ENCODE data around the gene ELAC1.

The ELAC1 gene

DNA sequence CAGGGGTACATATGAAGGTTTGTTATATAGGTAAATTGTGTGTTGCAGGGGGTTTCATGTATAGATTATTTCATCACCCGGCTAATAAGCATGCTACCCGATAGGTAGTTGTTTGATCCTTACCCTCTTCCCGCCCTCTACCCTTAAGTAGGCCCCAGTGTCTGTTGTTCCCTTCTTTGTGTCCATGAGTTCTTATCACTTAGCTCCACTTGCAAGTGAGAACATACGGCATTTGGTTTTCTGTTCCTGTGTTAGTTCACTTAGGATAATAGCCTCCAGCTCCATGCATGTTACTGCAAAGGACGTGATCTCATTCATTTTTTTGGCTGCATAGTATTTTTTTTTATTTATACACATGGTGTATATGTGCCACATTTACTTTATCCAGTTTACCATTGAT lies 34.2 kb upstream of the ELAC1 start:
- peaks cover 31% of the 10 kb centered on the region for H3K36me3 Mint-ChIP-seq (ENCODE audit: low read depth)
- TF ChIP-seq, protein P1, sequence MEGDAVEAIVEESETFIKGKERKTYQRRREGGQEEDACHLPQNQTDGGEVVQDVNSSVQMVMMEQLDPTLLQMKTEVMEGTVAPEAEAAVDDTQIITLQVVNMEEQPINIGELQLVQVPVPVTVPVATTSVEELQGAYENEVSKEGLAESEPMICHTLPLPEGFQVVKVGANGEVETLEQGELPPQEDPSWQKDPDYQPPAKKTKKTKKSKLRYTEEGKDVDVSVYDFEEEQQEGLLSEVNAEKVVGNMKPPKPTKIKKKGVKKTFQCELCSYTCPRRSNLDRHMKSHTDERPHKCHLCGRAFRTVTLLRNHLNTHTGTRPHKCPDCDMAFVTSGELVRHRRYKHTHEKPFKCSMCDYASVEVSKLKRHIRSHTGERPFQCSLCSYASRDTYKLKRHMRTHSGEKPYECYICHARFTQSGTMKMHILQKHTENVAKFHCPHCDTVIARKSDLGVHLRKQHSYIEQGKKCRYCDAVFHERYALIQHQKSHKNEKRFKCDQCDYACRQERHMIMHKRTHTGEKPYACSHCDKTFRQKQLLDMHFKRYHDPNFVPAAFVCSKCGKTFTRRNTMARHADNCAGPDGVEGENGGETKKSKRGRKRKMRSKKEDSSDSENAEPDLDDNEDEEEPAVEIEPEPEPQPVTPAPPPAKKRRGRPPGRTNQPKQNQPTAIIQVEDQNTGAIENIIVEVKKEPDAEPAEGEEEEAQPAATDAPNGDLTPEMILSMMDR (IDR thresholded peaks at IDR 0.05; ENCODE audit: unreplicated experiment in 3 of 3) = no peak
- H3K4me1 Mint-ChIP-seq = no peaks in the 10 kb centered on the region
- H3K27ac Mint-ChIP-seq = no peak overlapping the region
- no peaks in the 10 kb centered on the region for H3K9me3 Mint-ChIP-seq
- no peaks in the 10 kb centered on the region for H3K27me3 Mint-ChIP-seq (ENCODE audit: low read depth)
- no peak overlapping the region for H3K4me3 Mint-ChIP-seq

DNA sequence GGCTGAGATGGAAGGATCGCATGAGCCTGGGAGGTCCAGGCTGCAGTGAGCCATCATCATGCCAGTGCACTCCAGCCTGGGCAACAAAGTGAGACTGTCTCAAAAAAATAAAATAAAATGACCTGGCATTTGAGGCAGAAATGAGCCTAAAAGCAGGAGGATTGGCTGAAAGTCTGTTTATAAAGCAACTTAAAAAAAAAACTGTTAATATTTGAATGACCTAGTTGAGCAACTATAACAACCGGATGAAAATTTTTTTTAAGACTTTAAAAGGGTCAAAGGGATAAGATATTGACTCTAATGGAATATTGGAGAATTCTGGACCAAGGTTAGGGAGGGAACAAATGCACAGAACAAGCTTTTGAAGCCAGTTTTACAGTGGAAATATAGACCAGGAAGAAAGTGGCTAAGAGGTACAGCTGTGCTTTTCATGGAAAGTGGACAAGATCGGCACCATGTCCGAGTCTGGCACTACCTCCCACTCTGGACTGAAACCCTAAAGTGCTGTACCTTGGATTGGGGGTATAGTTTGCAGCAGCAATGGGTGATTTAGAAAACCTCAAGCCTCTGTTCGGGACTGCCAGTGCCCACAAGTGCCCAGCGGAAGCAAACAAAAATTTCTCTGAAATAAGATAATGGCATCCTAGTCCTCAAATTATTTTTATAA lies 33.2 kb upstream of the ELAC1 start:
- H3K9me3 Mint-ChIP-seq = no peaks in the 10 kb centered on the region
- no peak overlapping the region for H3K4me3 Mint-ChIP-seq
- no peaks in the 10 kb centered on the region for H3K27me3 Mint-ChIP-seq (ENCODE audit: low read depth)
- peaks cover 23% of the 10 kb centered on the region for H3K36me3 Mint-ChIP-seq (ENCODE audit: low read depth)
- TF ChIP-seq, protein P1 (IDR thresholded peaks at IDR 0.05; ENCODE audit: unreplicated experiment in 3 of 3) = no peak
- no peaks in the 10 kb centered on the region for H3K4me1 Mint-ChIP-seq
- no peak overlapping the region for H3K27ac Mint-ChIP-seq

DNA sequence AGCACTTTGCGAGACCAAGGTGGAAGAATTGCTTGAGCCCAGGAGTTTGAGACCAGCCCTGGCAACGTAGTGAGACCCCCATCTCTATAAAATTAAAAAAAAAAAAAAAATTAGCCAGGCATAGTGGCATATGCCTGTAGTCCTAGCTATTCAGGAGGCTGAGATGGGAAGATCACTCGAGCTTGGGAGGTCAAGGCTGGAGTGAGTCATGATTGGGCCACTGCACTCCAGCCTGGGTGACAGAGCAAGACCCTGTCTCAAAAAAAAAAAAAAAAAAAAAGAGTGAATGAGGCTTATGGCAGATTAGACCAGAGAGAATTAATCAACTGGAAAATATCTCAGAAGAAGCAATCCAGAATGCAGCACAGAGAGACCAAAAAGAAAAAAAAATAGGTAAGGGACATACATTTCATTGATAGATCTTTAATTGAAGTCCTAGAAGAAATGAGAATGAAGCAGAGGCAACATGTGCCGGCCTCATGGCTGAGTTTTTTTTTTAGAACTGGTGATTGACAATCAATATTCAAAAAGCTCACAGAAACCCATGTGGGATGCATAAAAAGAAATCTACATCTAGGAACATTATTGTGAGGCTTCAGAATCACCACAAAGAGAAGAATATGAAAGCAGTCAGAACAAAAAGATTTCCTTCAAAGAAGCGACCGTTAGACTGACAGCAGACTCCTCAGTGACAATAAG lies 32.2 kb upstream of the ELAC1 start:
- H3K36me3 Mint-ChIP-seq (ENCODE audit: low read depth) = peaks cover 25% of the 10 kb centered on the region
- H3K27me3 Mint-ChIP-seq (ENCODE audit: low read depth) = no peaks in the 10 kb centered on the region
- H3K4me1 Mint-ChIP-seq = no peaks in the 10 kb centered on the region
- TF ChIP-seq, protein P1 (IDR thresholded peaks at IDR 0.05; ENCODE audit: unreplicated experiment in 3 of 3) = no peak
- H3K9me3 Mint-ChIP-seq = no peaks in the 10 kb centered on the region
- H3K27ac Mint-ChIP-seq = no peak overlapping the region
- no peak overlapping the region for H3K4me3 Mint-ChIP-seq

DNA sequence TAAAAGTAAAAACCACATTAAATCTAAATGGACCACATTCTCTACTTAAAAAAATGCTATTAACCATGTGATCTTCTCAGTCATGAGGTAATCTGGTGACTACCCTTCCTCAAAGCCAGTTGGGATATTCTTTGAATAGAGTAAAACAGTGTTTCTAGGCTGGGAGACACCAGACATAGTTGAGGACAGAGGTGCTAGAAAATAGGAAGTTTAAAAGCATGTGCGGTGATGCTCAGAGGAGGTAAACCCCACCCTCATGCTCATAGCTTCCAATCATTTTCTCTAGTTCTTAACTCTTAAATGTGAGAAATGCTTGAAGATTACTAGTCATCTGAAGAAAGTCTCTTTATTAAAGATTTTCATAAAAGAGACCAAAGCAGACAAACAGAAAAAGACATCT lies 30.7 kb upstream of the ELAC1 start:
- Mint-ChIP-seq H3K9me3 (no peaks in the 10 kb centered on the region), H3K27ac (no peak overlapping the region), H3K36me3 (ENCODE audit: low read depth) (peaks cover 30% of the 10 kb centered on the region), H3K27me3 (ENCODE audit: low read depth) (no peaks in the 10 kb centered on the region), H3K4me1 (no peaks in the 10 kb centered on the region), H3K4me3 (no peak overlapping the region)
- TF ChIP-seq, protein P1 (IDR thresholded peaks at IDR 0.05; ENCODE audit: unreplicated experiment in 3 of 3) = no peak

DNA sequence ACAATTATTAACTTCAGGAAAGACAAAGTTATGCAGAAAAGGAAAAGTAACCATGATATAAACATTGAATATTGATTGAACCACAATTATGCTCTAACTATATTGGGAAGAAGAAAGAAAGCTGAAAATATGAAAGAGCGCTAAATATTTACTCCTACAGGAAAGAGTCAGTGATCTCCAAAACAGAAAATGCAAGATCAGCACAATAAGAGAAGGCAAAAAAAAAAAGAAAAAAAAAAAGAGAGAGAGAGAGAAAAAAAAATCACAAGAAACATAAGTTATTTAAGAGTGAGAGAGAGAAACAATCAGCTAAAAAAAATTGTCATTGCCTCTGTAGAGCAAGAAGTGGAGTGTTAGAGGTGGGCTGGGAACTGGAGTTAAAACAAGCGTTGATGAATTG lies 28.9 kb upstream of the ELAC1 start:
- TF ChIP-seq, protein P1 (IDR thresholded peaks at IDR 0.05; ENCODE audit: unreplicated experiment in 3 of 3) = no peak
- Mint-ChIP-seq H3K4me1 (no peaks in the 10 kb centered on the region), H3K9me3 (no peaks in the 10 kb centered on the region), H3K27ac (no peak overlapping the region), H3K27me3 (ENCODE audit: low read depth) (no peaks in the 10 kb centered on the region), H3K36me3 (ENCODE audit: low read depth) (peaks cover 25% of the 10 kb centered on the region), H3K4me3 (no peak overlapping the region)
